K562 (cell line): ENCODE measurements around the gene TMEM141. TPM values are rescaled to one million over a fixed set of nuclear protein-coding genes. Genes with fewer than 3 reads are reported as not detected.

Experiments used
- BMI1 ChIP-seq: fragments of 150-350 bp; IDR thresholded peaks from 2 replicates; pipeline ENCODE4 v1.6.1; 2014; ENCODE audit warnings: low read length
- CC2D1A ChIP-seq: fragments of 450-650 bp; IDR thresholded peaks from 2 replicates; pipeline ENCODE4 v1.6.1; 2017; ENCODE audit warnings: mild to moderate bottlenecking
- E2F4 ChIP-seq: sonication (generic); formaldehyde crosslinking; IDR thresholded peaks from 2 replicates; pipeline ENCODE4 v1.8.0; 2022; ENCODE audit warnings: mild to moderate bottlenecking, low read depth, missing genetic modification reagents
- FOSL1 ChIP-seq: fragments of 200-800 bp; sonication (Bioruptor generic); conservative IDR thresholded peaks from 2 replicates; pipeline ENCODE4 v1.6.1; 2016; ENCODE audit warnings: missing genetic modification characterization, missing compliant biosample characterization
- GABPB1 ChIP-seq: sonication (generic); formaldehyde crosslinking; IDR thresholded peaks from 2 replicates; pipeline ENCODE4 v1.8.0; 2022; ENCODE audit warnings: mild to moderate bottlenecking, missing genetic modification reagents
- KAT2B ChIP-seq: IDR thresholded peaks from one replicate; pipeline ENCODE4 v1.6.1; 2012; ENCODE audit warnings: low read depth, mild to moderate bottlenecking, control low read depth, inconsistent platforms, low read length, moderate library complexity
- NFIX ChIP-seq: fragments of 250-450 bp; sonication (Bioruptor Pico); IDR thresholded peaks from 2 replicates; pipeline ENCODE4 v1.4.0; 2020; ENCODE audit warnings: low read depth, mild to moderate bottlenecking, moderate library complexity
- PCBP2 ChIP-seq: fragments of 200-400 bp; formaldehyde crosslinking; IDR thresholded peaks from 2 replicates; pipeline ENCODE4 v1.6.1; 2018; ENCODE audit warnings: low read length, low read depth, mild to moderate bottlenecking, moderate library complexity; ENCODE audit not compliant: poor library complexity, severe bottlenecking
- PHTF2 ChIP-seq: fragments of 250-450 bp; sonication (Bioruptor Pico); IDR thresholded peaks from 2 replicates; pipeline ENCODE4 v1.5.0; 2021; ENCODE audit warnings: mild to moderate bottlenecking
- RBM14 ChIP-seq: fragments of 200-400 bp; formaldehyde crosslinking; IDR thresholded peaks from 2 replicates; pipeline ENCODE4 v1.6.1; 2018; ENCODE audit warnings: low read depth, mild to moderate bottlenecking, low read length, moderate library complexity, borderline replicate concordance; ENCODE audit not compliant: insufficient read depth
- SMAD1 ChIP-seq: fragments of 150-350 bp; IDR thresholded peaks from 2 replicates; pipeline ENCODE4 v1.6.1; 2014; ENCODE audit warnings: low read length, low read depth; ENCODE audit not compliant: partially characterized antibody
- TARDBP ChIP-seq: fragments of 450-650 bp; IDR thresholded peaks from 2 replicates; pipeline ENCODE4 v1.6.1; 2016
- XRCC4 ChIP-seq: IDR thresholded peaks from one replicate; pipeline ENCODE4 v1.6.1; 2011; ENCODE audit not compliant: insufficient read depth, insufficient read length; ENCODE audit errors: extremely low read depth
- ZBTB43 ChIP-seq: sonication (generic); formaldehyde crosslinking; IDR thresholded peaks from 2 replicates; pipeline ENCODE4 v1.8.0; 2023; ENCODE audit warnings: mild to moderate bottlenecking, missing genetic modification reagents
- ZNF212 ChIP-seq: fragments of 450-650 bp; formaldehyde crosslinking; IDR thresholded peaks from 2 replicates; pipeline ENCODE4 v1.4.0; 2020; ENCODE audit warnings: mild to moderate bottlenecking
- ZNF280A ChIP-seq: fragments of 450-650 bp; IDR thresholded peaks from 2 replicates; pipeline ENCODE4 v1.6.1; 2018; ENCODE audit warnings: mild to moderate bottlenecking, low read depth; ENCODE audit not compliant: partially characterized antibody
- ZNF518B ChIP-seq: fragments of 250-450 bp; sonication (Bioruptor Pico); IDR thresholded peaks from 2 replicates; pipeline ENCODE4 v1.5.0; 2021; ENCODE audit warnings: mild to moderate bottlenecking, moderate library complexity
- ZNF639 ChIP-seq, 2 experiments: fragments of 200-800 bp in 1 of 2; sonication (Bioruptor generic) in 1 of 2; sonication (generic) in 1 of 2; formaldehyde crosslinking in 1 of 2; IDR thresholded peaks in 1 of 2; conservative IDR thresholded peaks in 1 of 2; 2 replicates each; pipeline versions ENCODE4 v1.5.0 to v1.6.1; 2016 to 2020; ENCODE audit warnings: missing compliant biosample characterization in 1 of 2, missing genetic modification characterization in 1 of 2, missing genetic modification reagents in 1 of 2
- polyA plus RNA-seq, 8 experiments: library from polyadenylated mRNA; depleted of rRNA in 4 of 8; stranded (reverse) in 5 of 8; unstranded in 3 of 8; fragments of >200 nt; fragmentation: Nextera tagmentation in 2 of 8; fragmentation: Illumina TruSeq in 1 of 8; extraction: Ambion mirVana in 2 of 8; extraction: Trizol in 1 of 8; gene quantifications; 2 replicates each; pipeline versions ENCODE4 v1.2.1 to v1.2.3, GENCODE V29; 2011 to 2014; ENCODE audit warnings: inconsistent platforms in 1 of 8, missing spikeins in 1 of 8
- total RNA-seq, 7 experiments: library from RNA; depleted of rRNA in 6 of 7; stranded (reverse); fragments of >200 nt in 6 of 7; fragmentation: Illumina TruSeq in 2 of 7; extraction: Trizol in 2 of 7; gene quantifications; 2 replicates each; pipeline versions ENCODE4 v1.2.1 to v1.2.3, GENCODE V29; 2011 to 2021; ENCODE audit warnings: low replicate concordance in 1 of 7

The TMEM141 gene
- total and polyA plus RNA-seq, 9 of the 15 experiments (the other 6 are each of a cell fraction or from before 2014, with no cell fraction given), result 21.5 to 123 (median 74.8) TPM

GRCh38 chr9:136791516-136792276, 552 bp downstream of the TMEM141 start (continued):
- TF ChIP-seq ZBTB43 (CRISPR knock-in tag), result 0 out of 2 replicates have a peak, but pooled peaks have one; percentile 67
- no peak for TF ChIP-seq BMI1
- TF ChIP-seq PCBP2, result no peak
- TF ChIP-seq ZNF212, result no peak
- TF ChIP-seq RBM14, result 0 out of 2 replicates have a peak, but pooled peaks have one; percentile 74
- TF ChIP-seq E2F4 (CRISPR knock-in tag), result no peak
- peak; percentile 48; the same call in 1 of the 2 replicates for TF ChIP-seq GABPB1 (CRISPR knock-in tag)
- no peak for TF ChIP-seq PHTF2
- no peak for TF ChIP-seq XRCC4
- no peak for TF ChIP-seq TARDBP
- TF ChIP-seq ZNF639 (CRISPR knock-in tag; conservative IDR thresholded peaks at IDR 0.05 in 1 of 2, IDR thresholded peaks at IDR 0.05 in 1 of 2), result no peak
- no peak for TF ChIP-seq ZNF518B (CRISPR knock-in tag)
- TF ChIP-seq NFIX (CRISPR knock-in tag), result no peak
- no peak for TF ChIP-seq KAT2B
- TF ChIP-seq SMAD1, result no peak
- TF ChIP-seq CC2D1A, result peak; percentile 17; the same call in 1 of the 2 replicates
- TF ChIP-seq ZNF280A, result no peak
- no peak for TF ChIP-seq FOSL1
